Measurements from ENCODE around the gene TCF4. TPM values are rescaled to one million over a fixed set of nuclear protein-coding genes. Genes with fewer than 3 reads are reported as not detected.

TCF4 gene
- total and polyA plus RNA-seq, 2 donors (not counting 1 experiment from before 2014, with no cell fraction given), result 68.5 to 353 TPM

DNA sequence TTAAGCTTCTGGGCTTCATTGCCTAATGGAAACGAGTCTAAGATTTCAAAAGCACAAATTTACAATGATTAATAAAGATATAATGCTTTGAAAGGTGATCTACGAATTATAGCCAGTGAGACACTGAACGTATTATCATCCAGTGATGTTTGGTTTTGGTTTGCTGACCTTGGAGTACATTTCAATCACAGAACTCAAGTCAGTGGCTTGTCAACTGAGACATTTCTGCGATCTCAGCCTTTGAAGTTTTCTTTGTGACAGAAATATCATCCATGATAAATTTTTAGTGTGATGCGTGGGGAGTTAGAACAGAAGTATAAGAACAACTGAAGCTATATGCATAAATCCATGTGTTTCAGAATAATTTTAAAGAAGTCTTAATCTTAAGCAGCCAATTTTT is 263.8 kb downstream of the TCF4 start:
- Mint-ChIP-seq H3K4me3 (peak overlapping the region; percentile 29), H3K27me3 (no peaks in the 10 kb centered on the region), H3K27ac (peak overlapping the region; percentile 38), H3K4me1 (peaks cover 63% of the 10 kb centered on the region), H3K9me3 (ENCODE audit: insufficient read depth) (no peaks in the 10 kb centered on the region)
- no CpG with 5 or more reads among the region's 5 CpGs for WGBS (ENCODE audit: insufficient coverage)
- Histone ChIP-seq H3K79me2 (ENCODE audit: control insufficient read depth, insufficient read depth, low read length) (peaks cover 64% of the 10 kb centered on the region), H2AFZ (ENCODE audit: insufficient read depth, low read depth, low read length, poor library complexity, severe bottlenecking) (peak overlapping the region; percentile 31), H3K4me2 (replicated peaks; ENCODE audit: low read depth, low read length, poor library complexity, severe bottlenecking) (peak overlapping the region; percentile 81), H3K9me3 (ENCODE audit: control extremely low read depth in 1 of 3, control insufficient read depth in 2 of 3, insufficient read depth in 1 of 3, low read length in 2 of 3) (no peaks in the 10 kb centered on the region), H3K36me3 (replicated peaks in 1 of 2; ENCODE audit: control extremely low read depth in 1 of 2, control insufficient read depth in 1 of 2, extremely low read depth in 1 of 2, insufficient read depth in 2 of 2, low read length in 1 of 2) (no peaks in the 10 kb centered on the region), H3K9ac (ENCODE audit: low read length) (peak overlapping the region; percentile 94), H3K27ac (ENCODE audit: low read length in 2 of 2) (peak overlapping the region in 1 of 2 donors; percentile 93), H4K20me1 (ENCODE audit: control insufficient read depth, insufficient read depth, low read length, poor library complexity, severe bottlenecking) (no peaks in the 10 kb centered on the region), H3K4me3 (ENCODE audit: control extremely low read depth in 1 of 5, extremely low read depth in 1 of 5, insufficient read depth in 1 of 5, low read depth in 2 of 5, low read length in 4 of 5) (no peak overlapping the region), H3K27me3 (replicated peaks in 1 of 4; ENCODE audit: control extremely low read depth in 1 of 4, control insufficient read depth in 3 of 4, insufficient read depth in 4 of 4, low read length in 3 of 4) (no peaks in the 10 kb centered on the region), H3K4me1 (ENCODE audit: control insufficient read depth in 2 of 2, insufficient read depth in 2 of 2, low read length in 2 of 2) (peaks cover 45 to 59% of the 10 kb centered on the region in 2 donors)
- CTCF ChIA-PET, result interaction anchor here (0.7 to 2.6 kb wide), 5 partner anchors 10 to 91 kb away, joined by 3 to 9 read pairs (median 4); no protein-coding TSS in a partner anchor
- DNase-seq (no peak), ATAC-seq (ENCODE audit: low read depth) (no peak)
- POLR2A ChIA-PET, result no interaction called here
- intact Hi-C loops (cut with micrococcal nuclease), result loop anchor here (5.0 to 10.0 kb wide), 5 partner anchors 37 to 1328 kb away; partner anchors contain the start of genes POLI and WDR7
- no peak for TF ChIP-seq EZH2 (IDR thresholded peaks at IDR 0.05; ENCODE audit: borderline replicate concordance, insufficient read depth, low read depth, low read length, poor library complexity, severe bottlenecking)
- TF ChIP-seq, protein P1, sequence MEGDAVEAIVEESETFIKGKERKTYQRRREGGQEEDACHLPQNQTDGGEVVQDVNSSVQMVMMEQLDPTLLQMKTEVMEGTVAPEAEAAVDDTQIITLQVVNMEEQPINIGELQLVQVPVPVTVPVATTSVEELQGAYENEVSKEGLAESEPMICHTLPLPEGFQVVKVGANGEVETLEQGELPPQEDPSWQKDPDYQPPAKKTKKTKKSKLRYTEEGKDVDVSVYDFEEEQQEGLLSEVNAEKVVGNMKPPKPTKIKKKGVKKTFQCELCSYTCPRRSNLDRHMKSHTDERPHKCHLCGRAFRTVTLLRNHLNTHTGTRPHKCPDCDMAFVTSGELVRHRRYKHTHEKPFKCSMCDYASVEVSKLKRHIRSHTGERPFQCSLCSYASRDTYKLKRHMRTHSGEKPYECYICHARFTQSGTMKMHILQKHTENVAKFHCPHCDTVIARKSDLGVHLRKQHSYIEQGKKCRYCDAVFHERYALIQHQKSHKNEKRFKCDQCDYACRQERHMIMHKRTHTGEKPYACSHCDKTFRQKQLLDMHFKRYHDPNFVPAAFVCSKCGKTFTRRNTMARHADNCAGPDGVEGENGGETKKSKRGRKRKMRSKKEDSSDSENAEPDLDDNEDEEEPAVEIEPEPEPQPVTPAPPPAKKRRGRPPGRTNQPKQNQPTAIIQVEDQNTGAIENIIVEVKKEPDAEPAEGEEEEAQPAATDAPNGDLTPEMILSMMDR (IDR thresholded peaks at IDR 0.05), result no peak

All from B cell (primary cell).